CD4-positive, alpha-beta T cell treated with Interleukin-10 for 1 hour (primary cell): ENCODE data around the gene PRR23B.

Source experiments
- DNase-seq: peaks from one replicate; pipeline ENCODE4 v3.0.0-alpha.2; 2020

Gene PRR23B

DNA sequence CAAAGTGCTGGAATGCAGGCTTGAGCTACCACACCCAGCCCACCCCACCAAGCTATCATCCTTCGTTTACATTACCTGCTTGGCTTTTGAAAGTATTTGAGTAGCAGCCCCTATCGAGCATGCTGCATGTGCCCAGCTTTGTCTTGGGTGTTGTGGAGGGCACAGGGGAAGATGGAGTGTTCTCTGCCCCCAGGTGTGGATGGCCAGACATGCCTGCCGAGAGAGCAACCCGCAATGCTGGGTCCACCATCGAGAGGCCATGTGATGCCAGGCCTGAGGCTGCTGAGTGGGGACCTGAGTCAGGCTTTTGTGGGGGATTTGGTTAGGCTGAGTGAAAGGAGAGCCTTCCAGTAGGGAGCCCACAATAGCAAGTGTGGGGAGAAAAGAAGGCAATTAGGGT, 47.8 kb downstream of the PRR23B start:
- DNase-seq = no peak

DNA sequence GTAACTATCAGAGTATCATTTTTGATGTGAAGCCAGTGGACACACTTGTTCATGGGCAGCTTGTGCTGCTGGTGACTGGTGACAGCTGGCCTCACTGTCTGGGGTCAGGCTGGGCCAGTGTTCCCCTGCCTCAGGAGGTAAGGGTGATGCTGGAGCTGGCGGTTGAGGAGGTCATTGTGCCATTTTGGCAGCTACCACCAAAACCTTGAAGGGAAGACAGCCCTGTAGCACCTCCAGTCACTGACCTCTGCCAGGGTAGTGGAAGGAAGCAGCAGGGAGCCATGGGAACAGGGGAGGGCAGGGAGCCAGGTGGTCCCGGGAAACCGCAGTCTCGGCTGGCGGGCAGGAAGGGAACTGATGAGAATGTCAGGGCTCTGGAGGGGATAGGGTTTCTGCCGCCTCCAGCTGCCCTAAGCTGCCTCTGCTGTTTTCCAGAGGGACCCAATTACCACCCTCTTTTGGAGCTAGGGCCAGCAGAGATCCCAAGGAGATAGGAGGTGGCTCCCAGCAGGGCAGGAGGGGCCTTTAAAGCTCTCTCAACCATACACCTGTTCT, 48.9 kb downstream of the PRR23B start:
- no peak for DNase-seq
